Measurements from ENCODE around the gene MINDY2. TPM values are rescaled to one million over a fixed set of nuclear protein-coding genes. Genes with fewer than 3 reads are reported as not detected.
A peak's percentile ranks its signal among the peaks of the same experiment; 100 is the strongest.

MINDY2 gene
- total RNA-seq, 1 experiment from 2014 or later: 6.8 TPM

DNA sequence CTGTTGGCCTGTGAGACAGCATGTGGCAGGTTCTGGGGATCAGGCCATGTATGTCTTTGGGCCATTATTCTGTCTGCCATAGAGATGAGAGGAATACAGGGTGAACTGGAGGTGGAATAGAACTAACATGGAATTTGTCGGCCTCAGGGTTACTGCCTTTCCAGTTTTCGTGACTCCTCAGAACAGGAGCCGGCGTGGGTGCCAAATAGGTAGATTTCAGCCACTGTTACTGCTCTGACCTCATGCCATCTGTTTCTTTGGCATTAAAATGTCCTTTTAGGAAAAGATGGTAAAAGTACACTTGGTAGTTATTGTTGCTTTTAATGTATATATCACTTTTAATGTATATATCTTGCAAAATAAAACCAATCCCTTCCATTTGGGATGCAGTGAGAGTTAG is 96.8 kb downstream of the MINDY2 start:
- Histone ChIP-seq H3K4me1 (ENCODE audit: control insufficient read depth, insufficient read depth, low read length) (no peaks in the 10 kb centered on the region), H3K9me3 (ENCODE audit: control insufficient read depth, insufficient read depth, low read depth, low read length) (no peaks in the 10 kb centered on the region), H3K27ac (ENCODE audit: low read length) (no peak overlapping the region), H3K27me3 (ENCODE audit: control insufficient read depth, insufficient read depth, low read length) (no peaks in the 10 kb centered on the region), H3K4me3 (ENCODE audit: low read depth in 2 of 2, low read length in 2 of 2) (no peak overlapping the region), H3K36me3 (ENCODE audit: control insufficient read depth, insufficient read depth, low read length) (no peaks in the 10 kb centered on the region)
- in situ Hi-C loops (cut with HindIII; ENCODE audit: low pct_unique_long_range_greater_than_20kb, low sequenced_read_pairs) (no loop called here), intact Hi-C loops (cut with micrococcal nuclease; ENCODE audit: unreplicated experiment) (no loop called here)
- no peak for TF ChIP-seq SIN3A (IDR thresholded peaks at IDR 0.05; ENCODE audit: borderline replicate concordance, insufficient read depth, low read depth, low read length)
- TF ChIP-seq TCF7L2 (IDR thresholded peaks at IDR 0.05; ENCODE audit: low read depth, low read length): no peak
- TF ChIP-seq POLR2AphosphoS5 (IDR thresholded peaks at IDR 0.05; ENCODE audit: low read depth, low read length): no peak
- TF ChIP-seq, protein P1, sequence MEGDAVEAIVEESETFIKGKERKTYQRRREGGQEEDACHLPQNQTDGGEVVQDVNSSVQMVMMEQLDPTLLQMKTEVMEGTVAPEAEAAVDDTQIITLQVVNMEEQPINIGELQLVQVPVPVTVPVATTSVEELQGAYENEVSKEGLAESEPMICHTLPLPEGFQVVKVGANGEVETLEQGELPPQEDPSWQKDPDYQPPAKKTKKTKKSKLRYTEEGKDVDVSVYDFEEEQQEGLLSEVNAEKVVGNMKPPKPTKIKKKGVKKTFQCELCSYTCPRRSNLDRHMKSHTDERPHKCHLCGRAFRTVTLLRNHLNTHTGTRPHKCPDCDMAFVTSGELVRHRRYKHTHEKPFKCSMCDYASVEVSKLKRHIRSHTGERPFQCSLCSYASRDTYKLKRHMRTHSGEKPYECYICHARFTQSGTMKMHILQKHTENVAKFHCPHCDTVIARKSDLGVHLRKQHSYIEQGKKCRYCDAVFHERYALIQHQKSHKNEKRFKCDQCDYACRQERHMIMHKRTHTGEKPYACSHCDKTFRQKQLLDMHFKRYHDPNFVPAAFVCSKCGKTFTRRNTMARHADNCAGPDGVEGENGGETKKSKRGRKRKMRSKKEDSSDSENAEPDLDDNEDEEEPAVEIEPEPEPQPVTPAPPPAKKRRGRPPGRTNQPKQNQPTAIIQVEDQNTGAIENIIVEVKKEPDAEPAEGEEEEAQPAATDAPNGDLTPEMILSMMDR (IDR thresholded peaks at IDR 0.05): no peak
- TF ChIP-seq, protein P2, sequence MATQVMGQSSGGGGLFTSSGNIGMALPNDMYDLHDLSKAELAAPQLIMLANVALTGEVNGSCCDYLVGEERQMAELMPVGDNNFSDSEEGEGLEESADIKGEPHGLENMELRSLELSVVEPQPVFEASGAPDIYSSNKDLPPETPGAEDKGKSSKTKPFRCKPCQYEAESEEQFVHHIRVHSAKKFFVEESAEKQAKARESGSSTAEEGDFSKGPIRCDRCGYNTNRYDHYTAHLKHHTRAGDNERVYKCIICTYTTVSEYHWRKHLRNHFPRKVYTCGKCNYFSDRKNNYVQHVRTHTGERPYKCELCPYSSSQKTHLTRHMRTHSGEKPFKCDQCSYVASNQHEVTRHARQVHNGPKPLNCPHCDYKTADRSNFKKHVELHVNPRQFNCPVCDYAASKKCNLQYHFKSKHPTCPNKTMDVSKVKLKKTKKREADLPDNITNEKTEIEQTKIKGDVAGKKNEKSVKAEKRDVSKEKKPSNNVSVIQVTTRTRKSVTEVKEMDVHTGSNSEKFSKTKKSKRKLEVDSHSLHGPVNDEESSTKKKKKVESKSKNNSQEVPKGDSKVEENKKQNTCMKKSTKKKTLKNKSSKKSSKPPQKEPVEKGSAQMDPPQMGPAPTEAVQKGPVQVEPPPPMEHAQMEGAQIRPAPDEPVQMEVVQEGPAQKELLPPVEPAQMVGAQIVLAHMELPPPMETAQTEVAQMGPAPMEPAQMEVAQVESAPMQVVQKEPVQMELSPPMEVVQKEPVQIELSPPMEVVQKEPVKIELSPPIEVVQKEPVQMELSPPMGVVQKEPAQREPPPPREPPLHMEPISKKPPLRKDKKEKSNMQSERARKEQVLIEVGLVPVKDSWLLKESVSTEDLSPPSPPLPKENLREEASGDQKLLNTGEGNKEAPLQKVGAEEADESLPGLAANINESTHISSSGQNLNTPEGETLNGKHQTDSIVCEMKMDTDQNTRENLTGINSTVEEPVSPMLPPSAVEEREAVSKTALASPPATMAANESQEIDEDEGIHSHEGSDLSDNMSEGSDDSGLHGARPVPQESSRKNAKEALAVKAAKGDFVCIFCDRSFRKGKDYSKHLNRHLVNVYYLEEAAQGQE (IDR thresholded peaks at IDR 0.05; ENCODE audit: insufficient read depth in 1 of 2, low read depth in 2 of 2, low read length in 1 of 2): no peak
- peak; percentile 54; the same call in 1 of the 2 replicates for ATAC-seq
- DNase-seq (ENCODE audit: low read depth, low spot score): no peak
- POLR2A ChIA-PET: no interaction called here
- BruUV-seq (replicated peaks): no TSS peak
- CTCF ChIA-PET: no interaction called here

DNA sequence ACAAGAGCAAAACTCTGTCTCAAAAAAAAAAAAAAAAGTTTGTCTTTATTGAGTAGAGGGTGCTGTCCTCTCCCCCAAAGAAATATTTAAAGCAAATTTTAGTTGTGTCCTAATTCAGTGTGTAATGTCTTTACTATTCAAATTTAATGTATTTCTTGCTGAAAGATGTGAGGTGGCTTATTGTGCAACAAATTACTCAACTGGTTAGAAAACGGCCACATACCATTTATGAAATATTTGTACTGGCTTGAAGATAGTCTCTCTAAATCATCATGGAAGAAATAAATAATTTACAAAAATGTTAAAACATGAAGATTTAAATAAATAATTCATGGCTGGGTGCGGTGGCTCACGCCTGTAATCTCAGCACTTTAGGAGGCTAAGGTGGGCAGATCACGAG is 99.3 kb downstream of the MINDY2 start:
- no peaks in the 10 kb centered on the region for H3K4me1 ChIP-seq (ENCODE audit: control insufficient read depth, insufficient read depth, low read length)
- H3K9me3 ChIP-seq (ENCODE audit: control insufficient read depth, insufficient read depth, low read depth, low read length): no peaks in the 10 kb centered on the region
- no peak for TF ChIP-seq SIN3A (IDR thresholded peaks at IDR 0.05; ENCODE audit: borderline replicate concordance, insufficient read depth, low read depth, low read length)
- TF ChIP-seq, protein P2 (IDR thresholded peaks at IDR 0.05; ENCODE audit: insufficient read depth in 1 of 2, low read depth in 2 of 2, low read length in 1 of 2): no peak
- TF ChIP-seq TCF7L2 (IDR thresholded peaks at IDR 0.05; ENCODE audit: low read depth, low read length): no peak
- intact Hi-C loops (cut with micrococcal nuclease; ENCODE audit: unreplicated experiment) (loop anchor here (10.0 kb wide), 1 partner anchor 636 kb away; no protein-coding TSS in a partner anchor), in situ Hi-C loops (cut with HindIII; ENCODE audit: low pct_unique_long_range_greater_than_20kb, low sequenced_read_pairs) (no loop called here)
- H3K27ac ChIP-seq (ENCODE audit: low read length): no peak overlapping the region
- POLR2A ChIA-PET: no interaction called here
- H3K36me3 ChIP-seq (ENCODE audit: control insufficient read depth, insufficient read depth, low read length): no peaks in the 10 kb centered on the region
- DNase-seq (ENCODE audit: low read depth, low spot score): no peak
- CTCF ChIA-PET: no interaction called here
- no TSS peak for BruUV-seq (replicated peaks)
- no peak overlapping the region for H3K4me3 ChIP-seq (ENCODE audit: low read depth in 2 of 2, low read length in 2 of 2)
- H3K27me3 ChIP-seq (ENCODE audit: control insufficient read depth, insufficient read depth, low read length): no peaks in the 10 kb centered on the region
- no peak for ATAC-seq
